NCI-H2107 (cell line): ENCODE results near the gene AMIGO3.

Experiments used
- DNase-seq: peaks from one replicate; lab custom pipeline; 2025; lab: John Stamatoyannopoulos, UW

The AMIGO3 gene

DNA sequence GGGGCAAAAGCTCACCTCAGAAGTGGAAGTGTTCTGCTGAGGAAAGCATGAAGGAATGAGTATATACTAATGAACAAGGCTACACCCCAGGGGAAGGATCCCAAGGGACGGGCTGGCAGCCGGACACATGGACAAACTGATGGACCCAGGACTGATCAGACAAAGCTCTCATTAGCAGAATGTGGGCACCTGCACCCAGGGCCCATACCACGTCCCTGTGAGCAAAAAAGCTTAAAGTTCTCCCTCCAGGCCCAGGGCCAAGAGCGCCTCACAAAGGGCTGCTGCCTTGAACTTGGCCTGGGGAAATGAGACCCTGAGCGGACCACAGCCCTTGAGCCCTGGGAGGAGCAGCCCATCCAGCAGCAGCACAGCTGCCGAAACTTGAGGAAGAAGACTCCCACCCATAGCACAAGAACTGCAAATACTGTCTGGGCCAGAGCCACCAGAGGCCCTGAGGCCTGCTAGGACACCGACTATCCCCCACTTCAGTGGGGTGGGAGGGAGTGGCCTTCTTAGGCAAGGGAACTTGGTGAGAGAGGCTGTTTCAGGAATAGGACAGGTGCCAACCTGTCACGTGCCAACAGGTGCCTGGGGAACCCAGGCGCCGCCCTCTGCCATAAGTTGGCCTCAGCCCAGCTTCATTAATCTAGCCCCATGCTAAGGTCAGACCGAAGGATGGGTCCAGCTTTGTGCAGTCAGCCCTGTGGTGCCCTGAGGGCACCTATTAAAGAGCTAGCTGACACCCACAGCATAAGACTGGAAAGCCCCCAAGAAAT is 6.6 kb upstream of the AMIGO3 start:
- no peak for DNase-seq

- DNase-seq = no peak
Measured at GRCh38 chr3:49724586-49724985, 5.1 kb upstream of the AMIGO3 start.

DNA sequence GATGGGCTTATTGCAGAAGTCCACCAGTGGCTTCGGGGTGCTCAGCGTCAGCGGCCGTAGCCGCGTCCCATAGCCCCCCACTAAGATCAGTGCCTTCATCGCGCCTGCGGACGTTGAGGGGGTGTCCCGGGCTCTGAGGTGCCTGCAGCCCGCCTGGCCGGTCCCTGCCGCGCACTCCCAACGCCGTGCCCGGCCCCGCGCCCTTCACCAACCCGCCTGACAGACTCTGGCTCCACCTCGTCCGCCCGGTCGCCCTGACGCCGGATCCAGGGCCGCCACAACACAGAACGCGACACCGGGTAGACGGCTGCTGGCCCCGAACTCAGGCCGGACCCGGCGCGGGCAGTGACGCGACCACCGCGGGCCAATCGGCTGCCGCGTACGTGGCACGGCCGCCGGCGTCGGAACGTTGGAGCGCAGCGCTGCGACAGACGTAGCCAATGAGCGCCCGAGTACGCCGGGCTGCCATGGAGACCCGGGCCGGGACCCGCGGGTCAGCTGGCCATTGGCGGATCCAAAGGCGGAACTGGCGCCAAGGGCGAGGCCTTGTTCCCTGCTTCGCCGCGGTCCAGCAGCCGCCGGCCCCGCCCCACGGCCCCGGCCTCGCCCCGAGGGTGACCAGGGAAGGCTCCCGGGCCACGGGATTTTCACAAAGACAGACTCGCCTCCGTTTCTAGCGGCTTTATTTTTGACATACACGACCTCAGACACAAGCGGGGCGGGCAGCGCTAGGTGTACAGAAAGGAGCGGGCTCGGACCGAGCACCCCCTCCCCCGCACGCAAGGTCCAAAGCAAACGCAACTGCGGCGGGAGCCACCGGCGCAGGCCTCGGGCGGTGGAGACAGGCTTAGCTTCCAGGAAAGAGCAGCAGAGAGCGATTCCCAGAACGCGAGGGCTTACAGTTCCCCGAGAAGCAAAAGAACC is 4.4 kb upstream of the AMIGO3 start, which contains the start of gene GMPPB:
TSS of gene GMPPB (minus strand) at position 324 of the 924 bp plus-strand sequence. CDS start at position 99, 225 bp downstream.
- peak; percentile 79 for DNase-seq

DNA sequence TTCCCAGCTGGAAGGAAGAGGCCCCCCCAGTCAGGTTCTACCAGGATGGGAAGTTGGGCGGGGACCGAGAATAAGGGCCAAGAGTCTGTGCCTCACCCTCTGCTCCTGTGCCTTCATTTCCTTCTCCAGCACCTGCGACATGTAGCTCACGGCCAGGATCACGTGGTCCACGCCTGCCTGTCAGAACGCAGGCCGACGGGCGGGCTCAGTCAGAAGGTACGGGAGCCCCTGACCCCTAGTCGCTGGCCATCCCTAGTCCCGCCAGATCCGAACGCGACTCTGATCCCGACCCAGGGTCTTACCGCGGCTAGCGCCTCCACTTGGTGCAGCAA is 3.8 kb upstream of the AMIGO3 start:
- DNase-seq = no peak

DNA sequence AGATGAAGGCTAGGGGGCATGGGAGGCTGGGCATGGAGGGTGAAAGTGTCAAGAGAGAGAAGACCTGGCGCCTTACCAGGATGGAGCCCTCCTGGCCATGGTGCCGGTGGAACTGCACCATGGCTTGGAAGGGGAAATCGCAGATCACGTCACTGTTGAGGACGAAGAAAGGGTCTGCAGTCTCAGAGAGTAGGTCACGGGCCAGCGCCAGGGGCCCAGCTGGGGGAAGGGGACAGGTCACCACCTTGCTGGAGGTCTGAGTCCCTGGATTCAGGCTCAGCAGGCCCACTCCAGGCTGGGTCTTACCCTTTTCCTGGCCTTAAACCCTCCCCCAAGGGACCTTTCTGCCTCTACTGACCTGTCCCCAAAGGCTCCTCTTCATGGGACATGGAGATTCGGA is 3.4 kb upstream of the AMIGO3 start:
- no peak for DNase-seq

- DNase-seq = no peak
Measured at GRCh38 chr3:49721896-49722781, 2.7 kb upstream of the AMIGO3 start.

DNA sequence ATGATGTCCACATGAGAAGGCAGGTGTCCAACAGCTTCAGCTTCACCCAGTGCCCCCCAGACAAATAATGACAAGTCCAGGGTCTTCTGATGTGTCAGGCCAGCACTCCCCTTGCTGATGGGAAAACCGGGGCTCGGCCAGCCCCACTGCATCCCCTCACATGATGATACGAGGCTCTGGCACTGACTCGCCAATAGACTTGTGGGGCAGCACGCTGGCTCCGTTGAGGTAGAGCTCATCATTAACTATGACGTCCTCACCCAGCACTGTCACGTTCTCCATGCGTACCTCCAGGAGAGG is 2.1 kb upstream of the AMIGO3 start:
- no peak for DNase-seq

GRCh38 chr3:49720855-49721595 is 1.5 kb upstream of the AMIGO3 start:
- no peak for DNase-seq

DNA sequence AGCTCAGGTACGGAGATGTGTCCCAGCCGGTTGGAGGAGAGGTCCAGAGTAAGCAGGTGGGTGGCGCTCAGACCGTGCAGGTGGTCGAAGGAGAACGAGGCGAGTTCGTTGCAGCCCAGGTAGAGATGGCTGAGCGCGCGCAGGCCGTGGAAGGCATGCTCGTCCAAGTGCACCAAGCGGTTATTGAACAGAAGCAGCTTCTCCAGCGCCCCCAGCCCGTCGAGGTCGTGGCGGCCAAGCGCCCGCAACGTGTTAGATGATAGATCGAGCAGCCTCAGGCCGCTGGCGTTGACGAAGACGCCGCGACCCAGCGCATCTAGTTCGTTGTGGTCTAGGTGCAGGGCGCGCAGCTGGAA is 648 bp downstream of the AMIGO3 start:
- no peak for DNase-seq

GRCh38 chr3:49717959-49718857 is 1.3 kb downstream of the AMIGO3 start:
- no peak for DNase-seq

- no peak for DNase-seq
Measured at GRCh38 chr3:49717211-49717958, 2.1 kb downstream of the AMIGO3 start.

DNA sequence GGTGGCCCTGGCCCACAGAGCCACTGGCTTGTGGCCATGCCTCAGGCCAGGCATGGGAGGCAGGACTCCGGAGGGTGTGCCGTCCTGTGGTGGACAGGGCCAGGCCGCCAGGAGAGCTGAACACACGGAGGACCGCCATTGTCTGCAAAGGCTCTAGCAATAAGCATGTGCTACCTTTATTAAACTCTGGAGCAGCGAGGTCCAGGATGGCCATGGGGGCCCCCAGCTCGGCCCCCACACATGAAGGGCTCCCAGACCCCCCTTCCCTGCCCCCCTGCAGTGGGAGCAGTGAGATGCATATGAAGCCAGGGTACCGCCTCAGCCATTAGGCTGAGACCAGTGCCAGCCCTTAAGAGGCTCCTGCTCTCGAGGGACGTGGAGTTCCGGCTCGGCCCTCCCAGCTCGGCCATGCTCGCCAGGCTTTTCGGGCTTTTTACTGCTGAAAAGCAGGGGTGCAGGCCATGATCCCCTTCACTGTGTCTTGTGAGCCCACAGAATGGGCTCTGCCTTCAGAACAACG is 2.7 kb downstream of the AMIGO3 start:
- no peak for DNase-seq

- DNase-seq = no peak
Measured at GRCh38 chr3:49716169-49716568, 3.3 kb downstream of the AMIGO3 start.

- DNase-seq = no peak
Measured at GRCh38 chr3:49715611-49716121, 3.8 kb downstream of the AMIGO3 start.

- no peak for DNase-seq
Measured at GRCh38 chr3:49714728-49715550, 4.5 kb downstream of the AMIGO3 start.

DNA sequence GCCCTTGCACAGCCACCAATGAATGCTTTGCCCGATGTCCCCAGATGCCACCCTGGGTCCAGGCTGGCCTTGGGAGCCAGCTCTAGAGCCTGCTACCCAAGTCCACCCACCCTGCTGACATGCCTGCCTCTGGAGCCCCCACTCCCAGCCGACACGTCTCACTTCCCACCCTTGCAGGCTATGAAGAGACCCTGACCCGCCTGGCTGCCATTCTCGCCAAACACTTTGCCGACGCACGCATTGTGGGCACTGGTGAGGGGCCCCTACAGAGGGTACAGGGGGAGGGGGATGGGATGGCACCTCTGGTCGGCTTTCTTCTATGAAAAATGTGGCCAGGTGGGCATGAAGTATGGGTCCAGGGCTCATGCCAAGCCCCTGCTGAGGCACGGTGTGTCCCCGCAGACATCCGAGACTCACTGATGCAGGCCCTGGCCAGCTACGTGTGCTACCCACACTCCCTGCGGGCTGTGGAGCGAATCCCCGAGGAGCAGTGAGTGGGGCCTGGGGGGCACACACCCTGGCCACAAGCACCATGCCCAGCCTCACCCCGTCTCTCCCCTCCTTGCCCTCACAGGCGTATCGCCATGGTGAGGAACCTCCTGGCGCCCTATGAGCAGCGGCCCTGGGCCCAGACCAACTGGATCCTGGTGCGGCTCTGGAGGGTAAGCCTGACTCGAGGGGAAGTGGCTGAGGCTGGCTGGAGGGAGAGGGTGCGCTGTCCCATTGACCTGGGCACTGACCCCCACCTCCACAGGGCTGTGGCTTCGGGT is 6.0 kb downstream of the AMIGO3 start:
- DNase-seq = no peak

GRCh38 chr3:49712631-49713317 is 6.7 kb downstream of the AMIGO3 start:
- DNase-seq = no peak
